Prostate gland (tissue), 2 donors: ENCODE data around the gene MT2A.

Experiments used
- CTCF ChIP-seq, 4 experiments: fragments of 200-600 bp in 2 of 4; fragments of 450-650 bp in 2 of 4; sonication (generic) in 2 of 4; IDR thresholded peaks; 1 replicate in 3 of 4; 2 replicates in 1 of 4; pipeline ENCODE4 v1.5.1; 2016 to 2019; ENCODE audit warnings: antibody characterized with exemption in 4 of 4, mild to moderate bottlenecking in 2 of 4, moderate library complexity in 2 of 4
- POLR2A ChIP-seq: fragments of 450-650 bp; IDR thresholded peaks from one replicate; pipeline ENCODE4 v1.6.1; 2016; ENCODE audit warnings: antibody characterized with exemption, mild to moderate bottlenecking

- TF ChIP-seq CTCF (IDR thresholded peaks at IDR 0.05), result no peak
- TF ChIP-seq POLR2A, result no peak
These were observed 2.3 kb downstream of the MT2A start for GRCh38 chr16:56610609-56611111.
